Adrenal gland (tissue), 12 donors: ENCODE measurements around the gene UBXN6. TPM values are rescaled to one million over a fixed set of nuclear protein-coding genes. Genes with fewer than 3 reads are reported as not detected.

ENCODE experiments used
- DNase-seq, 7 donors: peaks; one replicate each; pipeline ENCODE4 v3.0.0-alpha.2; 2019 to 2020
- H3K27ac ChIP-seq, 5 donors: fragments of 200-600 bp; sonication (generic) in 4 of 5; 1 replicate in 3 of 5; 2 replicates in 2 of 5; pipeline versions ENCODE4 v1.5.1 to v1.8.0; 2016 to 2020; ENCODE audit warnings: mild to moderate bottlenecking in 1 of 5
- H3K27me3 ChIP-seq: fragments of 200-600 bp; 2 replicates; pipeline ENCODE4 v1.8.0; 2021
- H3K36me3 ChIP-seq, 2 donors: fragments of 200-600 bp; replicated peaks in 1 of 2; 1 replicate in 1 of 2; 2 replicates in 1 of 2; pipeline versions ENCODE4 v1.5.1 to v1.8.0; 2018 to 2022
- H3K4me1 ChIP-seq, 2 donors: fragments of 200-600 bp; replicated peaks in 1 of 2; 1 replicate in 1 of 2; 2 replicates in 1 of 2; pipeline versions ENCODE4 v1.5.1 to v1.8.0; 2018 to 2021
- H3K4me3 ChIP-seq, 4 donors: fragments of 200-600 bp; sonication (generic) in 3 of 4; one replicate each; pipeline ENCODE4 v1.5.1; 2016 to 2018
- H3K9me3 ChIP-seq, 3 donors: fragments of 200-600 bp; sonication (generic) in 1 of 3; replicated peaks in 1 of 3; 1 replicate in 2 of 3; 2 replicates in 1 of 3; pipeline versions ENCODE4 v1.5.1 to v1.8.0; 2016 to 2021
- CTCF ChIP-seq, 6 experiments: fragments of 450-650 bp in 4 of 6; fragments of 200-600 bp in 2 of 6; sonication (generic) in 1 of 6; IDR thresholded peaks; 1 replicate in 5 of 6; 2 replicates in 1 of 6; pipeline versions ENCODE4 v1.5.1 to v1.8.0; 2016 to 2021; ENCODE audit warnings: antibody characterized with exemption in 6 of 6, mild to moderate bottlenecking in 2 of 6, moderate library complexity in 1 of 6
- POLR2A ChIP-seq, 2 donors: fragments of 450-650 bp; IDR thresholded peaks; one replicate each; pipeline ENCODE4 v1.6.1; 2017; ENCODE audit warnings: antibody characterized with exemption in 2 of 2, mild to moderate bottlenecking in 2 of 2, moderate library complexity in 1 of 2
- WGBS, 4 donors: extraction: QIAGEN DNeasy Blood & Tissue Kit in 2 of 4; methylation state at CpG; one replicate each; pipeline versions ENCODE4 v1.1.5 to v1.1.7; 2013 to 2017; 5-methylcytosine and 5-hydroxymethylcytosine counted together
- intact Hi-C, 2 donors: fragments of 100-400 bp; cut with DNase I; formaldehyde crosslinking; loops; one replicate each; pipeline versions ENCODE4 v1.14.1 to v1.15.0; 2022 to 2023
- polyA plus RNA-seq, 3 donors: library from polyadenylated mRNA; stranded (reverse); fragments of 200-250 nt in 2 of 3; fragments of 350-450 nt in 1 of 3; fragmentation: Illumina TruSeq in 1 of 3; extraction: RNeasy Lipid Tissue Mini Kit (QIAGEN cat#74804) in 1 of 3; gene quantifications; one replicate each; pipeline ENCODE4 v1.2.3, GENCODE V29; 2013 to 2014
- total RNA-seq, 9 donors: library from RNA; depleted of rRNA in 4 of 9; stranded (reverse); fragments of >200 nt in 4 of 9; fragments of 120-200 nt in 1 of 9; fragmentation: NEBNext Ultra II Directional in 1 of 9; extraction: Animal tissue kit (Norgen Biotek cat#: 25700) in 1 of 9; gene quantifications; one replicate each; pipeline versions ENCODE4 v1.1.0 to v1.2.4, GENCODE V29; 2013 to 2023
- donor health status: healthy with polysubstance abuse.
- donor health status: Bipolar disorder and iron deficiency.
- donor health status: DM: yes; HTN: yes; CAD: no.
- donor health status: DM: no; HTN: no; CAD: no.
- donor health status: DM: no; HTN: no; CAD: no.
- donor health status: DM: yes; HTN: yes; CAD: no.

The UBXN6 gene
- total and polyA plus RNA-seq, 12 donors, result 53.9 to 317 (median 254) TPM

- Histone ChIP-seq H3K36me3 (peaks cover 0 to 10% of the 10 kb centered on the region in 2 donors), H3K27me3 (no peaks in the 10 kb centered on the region), H3K4me1 (no peaks in the 10 kb centered on the region), H3K27ac (no peak overlapping the region), H3K4me3 (no peak overlapping the region), H3K9me3 (no peaks in the 10 kb centered on the region)
- intact Hi-C loops, result no loop called here
- no peak for DNase-seq
- WGBS, 4 donors, result 90 to 96% (median 92%) methylated on average over 19 of the region's 19 CpGs
- TF ChIP-seq CTCF (IDR thresholded peaks at IDR 0.05) (no peak), POLR2A (IDR thresholded peaks at IDR 0.05) (no peak)
These were observed 25.8 kb upstream of the UBXN6 start for GRCh38 chr19:4483385-4483784.

DNA sequence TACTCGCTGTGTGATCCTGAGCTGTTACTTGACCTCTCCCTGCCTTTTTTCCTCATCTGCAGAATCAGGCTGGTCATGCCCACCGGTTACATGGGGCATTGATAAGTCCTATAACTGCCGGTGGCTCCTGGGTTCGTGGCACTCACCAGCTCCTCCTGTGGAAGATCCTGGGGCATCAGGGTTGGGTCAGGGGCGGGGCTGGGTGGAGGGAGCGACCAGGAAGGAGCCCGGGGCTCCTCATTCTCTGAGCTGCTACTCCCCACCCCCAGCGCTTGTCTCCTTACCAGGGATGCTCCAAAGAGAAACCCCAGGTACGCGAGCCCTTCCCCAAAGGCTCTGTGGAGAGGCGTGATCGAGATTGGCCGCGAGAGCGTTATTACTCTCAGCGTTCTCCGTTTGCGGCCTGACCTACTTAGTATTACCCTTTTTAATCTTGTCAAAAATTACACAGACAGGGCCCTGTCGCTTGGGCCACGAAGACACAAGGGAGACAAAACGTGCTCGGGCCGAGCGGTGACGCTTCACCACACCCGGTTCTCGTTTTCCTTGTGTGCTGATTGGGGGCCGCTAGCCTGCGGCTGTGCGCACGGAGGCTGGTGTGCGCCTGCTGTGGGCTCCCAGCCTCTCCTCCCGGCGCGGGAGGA is 25.2 kb upstream of the UBXN6 start:
- H3K4me1 ChIP-seq, result no peaks in the 10 kb centered on the region
- WGBS, 4 donors, result 92 to 96% (median 94%) methylated on average over 33 to 35 of the region's 35 CpGs
- no peak overlapping the region for H3K4me3 ChIP-seq
- no peaks in the 10 kb centered on the region for H3K9me3 ChIP-seq
- no peak overlapping the region for H3K27ac ChIP-seq
- intact Hi-C loops, result no loop called here
- no peak for DNase-seq
- no peaks in the 10 kb centered on the region for H3K27me3 ChIP-seq
- TF ChIP-seq CTCF (IDR thresholded peaks at IDR 0.05) (no peak), POLR2A (IDR thresholded peaks at IDR 0.05) (no peak)
- peaks cover 0 to 13% of the 10 kb centered on the region in 2 donors for H3K36me3 ChIP-seq

DNA sequence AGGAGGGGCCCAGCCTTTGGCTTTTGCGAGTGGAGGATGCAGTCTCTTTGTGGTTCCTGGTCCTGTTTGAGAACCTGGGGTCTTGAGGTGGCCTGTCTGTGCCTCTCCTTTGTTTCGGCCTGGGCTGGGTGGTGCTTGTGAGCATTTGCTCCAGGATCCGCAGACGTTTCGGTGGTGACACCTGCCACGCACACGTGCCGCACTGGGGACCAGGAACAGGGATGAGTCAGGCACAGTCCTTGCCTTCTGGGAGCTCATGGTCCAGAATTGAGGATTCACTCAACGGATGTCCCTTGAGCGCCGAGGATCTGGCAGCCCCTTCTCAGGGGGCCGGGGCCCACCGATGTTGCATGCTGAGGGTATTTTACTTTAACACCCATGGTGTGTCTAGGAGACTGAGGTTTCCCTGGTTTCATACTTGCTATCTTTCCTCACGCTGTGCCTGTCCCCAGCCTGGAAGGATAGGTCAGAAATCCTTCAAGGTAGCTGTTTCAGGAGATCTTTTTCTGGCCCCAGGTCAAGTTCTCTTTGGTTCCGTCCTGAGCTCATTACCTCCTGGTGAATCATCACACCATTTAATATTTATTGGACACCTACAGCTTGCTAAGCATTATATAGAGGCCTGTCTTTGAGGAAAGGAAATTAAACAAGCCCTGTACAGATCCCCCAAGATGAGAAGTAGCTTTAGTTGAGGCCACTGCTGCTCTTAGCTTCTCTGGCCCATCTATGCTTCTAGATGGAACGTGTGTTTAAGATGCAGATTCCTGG is 19.6 kb upstream of the UBXN6 start:
- H3K9me3 ChIP-seq, result no peaks in the 10 kb centered on the region
- no peak overlapping the region for H3K4me3 ChIP-seq
- TF ChIP-seq CTCF (IDR thresholded peaks at IDR 0.05), result no peak
- 83 to 88% (median 84%) methylated on average over 14 to 16 of the region's 16 CpGs for WGBS, 4 donors
- H3K4me1 ChIP-seq, result peaks cover 13 to 17% of the 10 kb centered on the region in 2 donors
- H3K27me3 ChIP-seq, result no peaks in the 10 kb centered on the region
- H3K36me3 ChIP-seq, result peaks cover 0 to 33% of the 10 kb centered on the region in 2 donors
- no peak for DNase-seq
- intact Hi-C loops, result no loop called here
- H3K27ac ChIP-seq, result no peak overlapping the region

GRCh38 chr19:4474514-4475022 is 17.0 kb upstream of the UBXN6 start:
- Histone ChIP-seq H3K4me1 (peaks cover 16 to 20% of the 10 kb centered on the region in 2 donors), H3K4me3 (no peak overlapping the region), H3K36me3 (peaks cover 0 to 33% of the 10 kb centered on the region in 2 donors), H3K9me3 (no peaks in the 10 kb centered on the region), H3K27ac (no peak overlapping the region), H3K27me3 (no peaks in the 10 kb centered on the region)
- TF ChIP-seq POLR2A (IDR thresholded peaks at IDR 0.05) (no peak), CTCF (IDR thresholded peaks at IDR 0.05) (no peak)
- intact Hi-C loops, result no loop called here
- DNase-seq, result no peak
- 29 to 56% (median 33%) methylated on average over 7 to 13 of the region's 13 CpGs for WGBS, 4 donors
